Measurements from ENCODE around the gene ADGRD1.

Gene ADGRD1

GRCh38 chr12:130970165-130970907, 16.6 kb downstream of the ADGRD1 start:
- ATAC-seq: no peak
- TF ChIP-seq CREB5 (CRISPR knock-in tag; IDR thresholded peaks at IDR 0.05; ENCODE audit: low read depth) (no peak), CSDC2 (CRISPR knock-in tag; IDR thresholded peaks at IDR 0.05) (no peak), PATZ1 (CRISPR knock-in tag; IDR thresholded peaks at IDR 0.05; ENCODE audit: borderline replicate concordance) (no peak), ESRRG (CRISPR knock-in tag; IDR thresholded peaks at IDR 0.05) (no peak)

- no peak for TF ChIP-seq ZFP30 (CRISPR knock-in tag; IDR thresholded peaks at IDR 0.05)
- no peak for TF ChIP-seq CSRNP3 (CRISPR knock-in tag; IDR thresholded peaks at IDR 0.05)
- TF ChIP-seq ARNTL (CRISPR knock-in tag; IDR thresholded peaks at IDR 0.05; ENCODE audit: borderline replicate concordance, low read depth): no peak
- no peak for TF ChIP-seq SNAI2 (CRISPR knock-in tag; IDR thresholded peaks at IDR 0.05)
- TF ChIP-seq ZNF565 (CRISPR knock-in tag; conservative IDR thresholded peaks at IDR 0.05; ENCODE audit: low read depth): no peak
- TF ChIP-seq PATZ1 (CRISPR knock-in tag; IDR thresholded peaks at IDR 0.05; ENCODE audit: borderline replicate concordance): no peak
- no peak for TF ChIP-seq BACH2 (CRISPR knock-in tag; IDR thresholded peaks at IDR 0.05; ENCODE audit: borderline replicate concordance)
- TF ChIP-seq GLIS3 (CRISPR knock-in tag; IDR thresholded peaks at IDR 0.05): no peak
- no peak for TF ChIP-seq ZNF70 (CRISPR knock-in tag; IDR thresholded peaks at IDR 0.05)
- TF ChIP-seq CREB5 (CRISPR knock-in tag; IDR thresholded peaks at IDR 0.05; ENCODE audit: low read depth): no peak
- no peak for TF ChIP-seq TSHZ2 (CRISPR knock-in tag; IDR thresholded peaks at IDR 0.05)
- TF ChIP-seq TCF4 (CRISPR knock-in tag; IDR thresholded peaks at IDR 0.05; ENCODE audit: borderline replicate concordance): no peak
- TF ChIP-seq ISL1 (CRISPR knock-in tag; IDR thresholded peaks at IDR 0.05): no peak
- TF ChIP-seq TOX (CRISPR knock-in tag; IDR thresholded peaks at IDR 0.05; ENCODE audit: borderline replicate concordance): no peak
- TF ChIP-seq ZFP3 (CRISPR knock-in tag; IDR thresholded peaks at IDR 0.05): no peak
- TF ChIP-seq ZNF8 (CRISPR knock-in tag; IDR thresholded peaks at IDR 0.05): no peak
- no peak for TF ChIP-seq OSR1 (CRISPR knock-in tag; IDR thresholded peaks at IDR 0.05)
- no peak for TF ChIP-seq ESRRG (CRISPR knock-in tag; IDR thresholded peaks at IDR 0.05)
- ATAC-seq: no peak
Measured at GRCh38 chr12:130970908-130971233, 17.2 kb downstream of the ADGRD1 start.
